GM12878 (cell line): Measurements from ENCODE around the gene PSAT1. TPM values are rescaled to one million over a fixed set of nuclear protein-coding genes. Genes with fewer than 3 reads are reported as not detected.

Source experiments
- ATAC-seq: fragments of 200-7000 bp; cut with Tn5 transposase; 3 replicates; pipeline ENCODE4 v1.9.1; 2020; ENCODE audit warnings: mild to moderate bottlenecking, moderate library complexity
- BruUV-seq: library from RNA; stranded (reverse); fragments of 400-500 nt; replicated peaks from 2 replicates; lab custom pipeline; 2021; lab: Mats Ljungman, UMichigan
- CTCF ChIA-PET: fragments of 300-600 bp; sonication (Branson Sonifier 250); formaldehyde crosslinking; extraction: SDS; loops from one replicate; lab custom pipeline; 2021; ENCODE audit warnings: inconsistent platforms; lab: Yijun Ruan, JAX
- POLR2A ChIA-PET: fragments of 350-600 bp; formaldehyde crosslinking; extraction: SDS; loops from one replicate; lab custom pipeline; 2021; ENCODE audit warnings: inconsistent platforms; lab: Charles Lee
- RAD21 ChIA-PET: fragments of 300-600 bp; sonication (Branson Sonifier 250); formaldehyde crosslinking; loops from one replicate; lab custom pipeline; 2023; ENCODE audit warnings: antibody characterized with exemption; ENCODE audit not compliant: unreplicated experiment; lab: Charles Lee
- SMC1A ChIA-PET: fragments of 300-600 bp; sonication (Branson Sonifier 250); formaldehyde crosslinking; loops from one replicate; lab custom pipeline; 2023; ENCODE audit not compliant: unreplicated experiment, uncharacterized antibody; lab: Charles Lee
- DNase-seq: peaks from one replicate; pipeline ENCODE4 v3.0.0-alpha.2; 2011; ENCODE audit warnings: low read depth, low spot score
- FAIRE-seq: peaks from 3 replicates; lab custom pipeline; 2011; peaks lifted over from hg19 to GRCh38; lab: Jason Lieb, UNC
- H2AFZ ChIP-seq: 2 replicates; pipeline ENCODE4 v1.6.0; 2011; ENCODE audit warnings: low read depth, low read length, control low read depth; ENCODE audit not compliant: control insufficient read depth
- H3K27ac ChIP-seq: 2 replicates; pipeline ENCODE4 v1.5.1; 2011; ENCODE audit warnings: control low read depth; ENCODE audit not compliant: control insufficient read depth, insufficient read depth
- H3K27me3 ChIP-seq, 2 experiments: replicated peaks in 1 of 2; 2 replicates each; pipeline versions ENCODE4 v1.6.0 to v1.6.1; 2011; ENCODE audit warnings: low read length in 1 of 2; ENCODE audit not compliant: control insufficient read depth in 2 of 2, insufficient read depth in 2 of 2
- H3K36me3 ChIP-seq, 2 experiments: 2 replicates each; pipeline ENCODE4 v1.5.1; 2011; ENCODE audit warnings: low read length in 1 of 2; ENCODE audit not compliant: control insufficient read depth in 2 of 2, insufficient read depth in 2 of 2
- H3K4me1 ChIP-seq: 2 replicates; pipeline ENCODE4 v1.6.1; 2011; ENCODE audit warnings: mild to moderate bottlenecking, low read length, moderate library complexity, mixed read lengths; ENCODE audit not compliant: control insufficient read depth, insufficient read depth
- H3K4me2 ChIP-seq: 2 replicates; pipeline ENCODE4 v1.6.0; 2011; ENCODE audit warnings: control low read depth; ENCODE audit not compliant: control insufficient read depth, insufficient read depth
- H3K4me3 ChIP-seq: fragments of 200-600 bp; sonication (generic); 2 replicates; pipeline ENCODE4 v1.5.1; 2016
- H3K79me2 ChIP-seq: 2 replicates; pipeline ENCODE4 v1.6.0; 2011; ENCODE audit warnings: low read length; ENCODE audit not compliant: control insufficient read depth, insufficient read depth
- H3K9ac ChIP-seq: 2 replicates; pipeline ENCODE4 v1.8.0; 2011; ENCODE audit warnings: low read length, control low read depth, mixed read lengths; ENCODE audit not compliant: control insufficient read depth, insufficient read depth
- H3K9me3 ChIP-seq: replicated peaks from 3 replicates; pipeline ENCODE4 v1.5.1; 2011; ENCODE audit warnings: mild to moderate bottlenecking, low read length; ENCODE audit not compliant: control insufficient read depth, insufficient read depth
- H4K20me1 ChIP-seq: 2 replicates; pipeline ENCODE4 v1.6.0; 2011; ENCODE audit not compliant: control insufficient read depth, insufficient read depth
- EGR1 ChIP-seq, 2 experiments: IDR thresholded peaks; 1 replicate in 1 of 2; 2 replicates in 1 of 2; pipeline ENCODE4 v1.6.1; 2011 to 2012; ENCODE audit warnings: low read depth in 2 of 2, low read length in 2 of 2, borderline replicate concordance in 1 of 2, mild to moderate bottlenecking in 1 of 2, moderate library complexity in 1 of 2
- ETV6 ChIP-seq, 2 experiments: fragments of 450-650 bp in 1 of 2; IDR thresholded peaks in 1 of 2; conservative IDR thresholded peaks in 1 of 2; 2 replicates each; pipeline ENCODE4 v1.6.1; 2014; ENCODE audit warnings: antibody characterized with exemption in 1 of 2, borderline replicate concordance in 1 of 2, low read depth in 1 of 2, mild to moderate bottlenecking in 1 of 2, moderate library complexity in 1 of 2
- FOS ChIP-seq: IDR thresholded peaks from 3 replicates; pipeline ENCODE4 v1.6.1; 2011; ENCODE audit warnings: borderline replicate concordance; ENCODE audit not compliant: insufficient read length; ENCODE audit errors: extremely low read depth
- ZNF207 ChIP-seq: fragments of 450-650 bp; IDR thresholded peaks from 2 replicates; pipeline ENCODE4 v1.6.1; 2014; ENCODE audit warnings: antibody characterized with exemption, mild to moderate bottlenecking, borderline replicate concordance
- ZNF274 ChIP-seq: IDR thresholded peaks from one replicate; pipeline ENCODE4 v1.8.0; 2011; ENCODE audit not compliant: insufficient read length, insufficient read depth
- WGBS: methylation state at CpG from one replicate; pipeline ENCODE4 v1.1.6; 2016; ENCODE audit warnings: low lambda C conversion rate; ENCODE audit not compliant: insufficient replicate concordance, insufficient coverage; ENCODE audit errors: missing lambda C conversion rate; 5-methylcytosine and 5-hydroxymethylcytosine counted together
- in situ Hi-C: fragments of 300-500 bp; cut with MboI; formaldehyde crosslinking; loops from 9 replicates; pipeline ENCODE4 v1.14.3; 2018; ENCODE audit warnings: mixed read lengths
- intact Hi-C: fragments of 100-400 bp; cut with micrococcal nuclease; formaldehyde crosslinking; loops from one replicate; pipeline ENCODE4 v1.14.2; 2022; ENCODE audit not compliant: unreplicated experiment
- polyA plus RNA-seq, 11 experiments: library from polyadenylated mRNA; depleted of rRNA in 4 of 11; unstranded in 6 of 11; stranded (reverse) in 5 of 11; fragments of >200 nt; fragmentation: Nextera tagmentation in 4 of 11; fragmentation: Illumina TruSeq in 1 of 11; extraction: Ambion mirVana in 4 of 11; extraction: Trizol in 1 of 11; gene quantifications; 1 replicate in 1 of 11; 2 replicates in 10 of 11; pipeline versions ENCODE4 v1.2.1 to v1.2.3, GENCODE V29; 2011 to 2016; ENCODE audit warnings: inconsistent platforms in 2 of 11, missing spikeins in 2 of 11, low read depth in 1 of 11
- total RNA-seq, 4 experiments: library from RNA; depleted of rRNA in 3 of 4; stranded (reverse); fragments of >200 nt in 3 of 4; fragmentation: Illumina TruSeq in 1 of 4; extraction: Trizol in 1 of 4; gene quantifications; 2 replicates each; pipeline versions ENCODE4 v1.2.1 to v1.2.3, GENCODE V29; 2013 to 2021
- TF ChIP-seq, protein P1 (sequence below), 3 experiments: IDR thresholded peaks in 2 of 3; conservative IDR thresholded peaks in 1 of 3; 2 replicates each; pipeline ENCODE4 v1.5.1; 2011; ENCODE audit warnings: low read depth in 3 of 3, low read length in 3 of 3, mild to moderate bottlenecking in 3 of 3, control low read depth in 2 of 3, moderate library complexity in 2 of 3, inconsistent platforms in 1 of 3, mixed read lengths in 1 of 3; ENCODE audit not compliant: control insufficient read depth in 2 of 3, insufficient read depth in 1 of 3; ENCODE audit errors: extremely low read depth in 1 of 3
- TF ChIP-seq, protein P2 (sequence below): fragments of 450-650 bp; IDR thresholded peaks from 2 replicates; pipeline ENCODE4 v1.6.1; 2016; ENCODE audit warnings: mild to moderate bottlenecking

Gene PSAT1
- total and polyA plus RNA-seq, 10 of the 15 experiments (the other 5 are each of a cell fraction or from before 2014, with no cell fraction given), result 35.1 to 126 (median 51.9) TPM

DNA sequence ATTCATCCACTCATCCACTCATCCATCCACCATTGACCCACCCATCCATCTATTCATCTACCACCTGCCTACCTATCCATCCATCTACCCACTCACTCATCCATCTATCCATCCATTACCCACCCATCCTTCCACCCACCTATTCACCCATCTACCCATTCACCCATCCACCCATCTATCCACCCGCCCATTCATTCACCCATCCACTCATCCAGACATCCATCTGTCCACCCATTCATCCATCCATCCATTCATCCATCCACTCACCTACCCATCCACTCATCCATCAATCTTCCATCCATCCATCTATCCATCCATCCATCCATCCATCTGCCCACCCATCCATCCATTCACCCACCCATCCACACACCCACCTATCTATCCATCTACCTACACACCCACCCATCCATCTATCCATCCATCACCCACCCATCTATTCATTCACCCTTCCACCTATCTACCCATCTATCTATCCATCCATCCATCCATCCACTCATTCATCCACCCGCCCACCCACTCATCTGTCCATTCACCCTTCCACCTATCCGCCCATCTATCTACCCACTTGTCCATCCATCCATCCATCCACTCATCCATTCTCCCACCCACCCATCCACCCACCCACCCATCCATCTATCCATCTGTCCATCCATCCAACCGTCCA lies 23.2 kb downstream of the PSAT1 start (continued):
- TF ChIP-seq, protein P1, sequence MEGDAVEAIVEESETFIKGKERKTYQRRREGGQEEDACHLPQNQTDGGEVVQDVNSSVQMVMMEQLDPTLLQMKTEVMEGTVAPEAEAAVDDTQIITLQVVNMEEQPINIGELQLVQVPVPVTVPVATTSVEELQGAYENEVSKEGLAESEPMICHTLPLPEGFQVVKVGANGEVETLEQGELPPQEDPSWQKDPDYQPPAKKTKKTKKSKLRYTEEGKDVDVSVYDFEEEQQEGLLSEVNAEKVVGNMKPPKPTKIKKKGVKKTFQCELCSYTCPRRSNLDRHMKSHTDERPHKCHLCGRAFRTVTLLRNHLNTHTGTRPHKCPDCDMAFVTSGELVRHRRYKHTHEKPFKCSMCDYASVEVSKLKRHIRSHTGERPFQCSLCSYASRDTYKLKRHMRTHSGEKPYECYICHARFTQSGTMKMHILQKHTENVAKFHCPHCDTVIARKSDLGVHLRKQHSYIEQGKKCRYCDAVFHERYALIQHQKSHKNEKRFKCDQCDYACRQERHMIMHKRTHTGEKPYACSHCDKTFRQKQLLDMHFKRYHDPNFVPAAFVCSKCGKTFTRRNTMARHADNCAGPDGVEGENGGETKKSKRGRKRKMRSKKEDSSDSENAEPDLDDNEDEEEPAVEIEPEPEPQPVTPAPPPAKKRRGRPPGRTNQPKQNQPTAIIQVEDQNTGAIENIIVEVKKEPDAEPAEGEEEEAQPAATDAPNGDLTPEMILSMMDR (IDR thresholded peaks at IDR 0.05 in 2 of 3, conservative IDR thresholded peaks at IDR 0.05 in 1 of 3; ENCODE audit: control insufficient read depth in 2 of 3, extremely low read depth in 1 of 3, insufficient read depth in 1 of 3, low read depth in 3 of 3, low read length in 3 of 3), result no peak
- TF ChIP-seq, protein P2, sequence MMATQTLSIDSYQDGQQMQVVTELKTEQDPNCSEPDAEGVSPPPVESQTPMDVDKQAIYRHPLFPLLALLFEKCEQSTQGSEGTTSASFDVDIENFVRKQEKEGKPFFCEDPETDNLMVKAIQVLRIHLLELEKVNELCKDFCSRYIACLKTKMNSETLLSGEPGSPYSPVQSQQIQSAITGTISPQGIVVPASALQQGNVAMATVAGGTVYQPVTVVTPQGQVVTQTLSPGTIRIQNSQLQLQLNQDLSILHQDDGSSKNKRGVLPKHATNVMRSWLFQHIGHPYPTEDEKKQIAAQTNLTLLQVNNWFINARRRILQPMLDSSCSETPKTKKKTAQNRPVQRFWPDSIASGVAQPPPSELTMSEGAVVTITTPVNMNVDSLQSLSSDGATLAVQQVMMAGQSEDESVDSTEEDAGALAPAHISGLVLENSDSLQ, result no peak
- TF ChIP-seq FOS (no peak), ZNF207 (no peak), ZNF274 (no peak), EGR1 (IDR thresholded peaks at IDR 0.05; ENCODE audit: borderline replicate concordance in 1 of 2, low read depth in 2 of 2, low read length in 2 of 2) (no peak)
- TF ChIP-seq, all 136 proteins: peak for 0

DNA sequence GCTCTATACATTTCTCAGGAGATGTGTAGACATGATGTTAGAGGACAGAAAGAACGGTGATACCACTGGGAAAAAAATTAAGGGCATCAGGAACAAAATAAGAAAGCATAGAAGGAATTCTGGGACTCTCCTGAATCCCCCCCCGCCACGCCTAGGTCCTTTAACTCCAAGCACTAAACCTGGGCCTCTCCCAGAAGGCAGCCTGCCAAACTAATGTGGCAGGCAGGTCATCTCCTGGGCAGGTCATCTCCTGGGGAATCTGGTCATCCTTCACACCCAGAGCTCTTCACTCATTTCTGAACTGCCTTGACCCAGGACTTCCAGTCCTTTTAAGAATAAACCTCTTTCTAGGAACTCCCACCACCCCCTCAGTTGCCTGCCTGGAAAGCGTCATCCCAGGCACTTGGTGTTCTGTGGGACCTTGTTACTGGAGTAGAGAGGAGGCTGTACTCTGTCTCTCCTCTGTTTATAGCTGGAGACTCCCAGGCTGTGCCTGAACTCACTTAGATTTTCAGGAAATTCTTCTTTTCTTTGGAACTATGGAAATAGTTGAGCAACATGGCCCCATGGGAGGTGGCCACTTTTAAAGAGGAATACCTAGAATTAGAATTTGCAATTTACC lies 24.1 kb downstream of the PSAT1 start:
- FAIRE-seq, result no peak
- no peak overlapping the region for H2AFZ ChIP-seq
- H3K4me2 ChIP-seq, result no peak overlapping the region
- intact Hi-C loops, result no loop called here
- ATAC-seq, result no peak
- POLR2A ChIA-PET, result no interaction called here
- no peak for TF ChIP-seq ETV6 (conservative IDR thresholded peaks at IDR 0.05 in 1 of 2, IDR thresholded peaks at IDR 0.05 in 1 of 2; ENCODE audit: borderline replicate concordance in 1 of 2, low read depth in 1 of 2)
- no peaks in the 10 kb centered on the region for H4K20me1 ChIP-seq
- H3K27ac ChIP-seq, result no peak overlapping the region
- no TSS peak for BruUV-seq
- H3K27me3 ChIP-seq, result no peaks in the 10 kb centered on the region
- no peaks in the 10 kb centered on the region for H3K4me1 ChIP-seq
- DNase-seq, result no peak
- RAD21 ChIA-PET, result no interaction called here
- SMC1A ChIA-PET, result no interaction called here
- 82% methylated on average over 4 of the region's 4 CpGs for WGBS
- H3K36me3 ChIP-seq, result peaks cover 0 to 7% of the 10 kb centered on the region in 2 experiments; a peak in 3 of 4 replicates
- H3K9me3 ChIP-seq, result no peaks in the 10 kb centered on the region
- no peaks in the 10 kb centered on the region for H3K79me2 ChIP-seq
- in situ Hi-C loops, result no loop called here
- no peak overlapping the region for H3K4me3 ChIP-seq
- H3K9ac ChIP-seq, result no peak overlapping the region
- CTCF ChIA-PET, result no interaction called here
